CD4-positive, alpha-beta T cell treated with Interleukin-12 subunit alpha and Interleukin-12 subunit beta, for 1 hour (primary cell): ENCODE results near the gene FUT7.
"Not testable (repeated sequence)": the region's sequence is repeated elsewhere in the genome, so short reads cannot be mapped to it uniquely, and the experiment has no call there.

Source experiments
- DNase-seq: peaks from one replicate; pipeline ENCODE4 v3.0.0-alpha.2; 2020

The FUT7 gene

GRCh38 chr9:137049544-137050449, 17.9 kb upstream of the FUT7 start:
- DNase-seq, result peak; percentile 64

GRCh38 chr9:137048655-137049543, 17.0 kb upstream of the FUT7 start:
- DNase-seq, result no peak

GRCh38 chr9:137046088-137046787, 14.3 kb upstream of the FUT7 start, which contains the start of gene NPDC1:
TSS of gene NPDC1 (minus strand) at chr9:137046177. CDS start at chr9:137045989, 188 bp downstream.
- peak; percentile 86 for DNase-seq

GRCh38 chr9:137045294-137046087, 13.6 kb upstream of the FUT7 start:
- DNase-seq, result no peak

- no peak for DNase-seq
These were observed 12.8 kb upstream of the FUT7 start for GRCh38 chr9:137044502-137045177.

GRCh38 chr9:137044037-137044436, 12.1 kb upstream of the FUT7 start:
- no peak for DNase-seq

GRCh38 chr9:137042751-137043727, 11.2 kb upstream of the FUT7 start:
- no peak for DNase-seq

GRCh38 chr9:137041124-137041523, 9.2 kb upstream of the FUT7 start:
- DNase-seq, result no peak

- no peak for DNase-seq
These were observed 8.7 kb upstream of the FUT7 start for GRCh38 chr9:137040568-137040967.

- DNase-seq, result no peak
These were observed 7.9 kb upstream of the FUT7 start for GRCh38 chr9:137039611-137040366.

- DNase-seq, result no peak
These were observed 7.0 kb upstream of the FUT7 start for GRCh38 chr9:137038916-137039315.

- DNase-seq, result no peak
These were observed 5.6 kb upstream of the FUT7 start for GRCh38 chr9:137037483-137037882.

- no peak for DNase-seq
These were observed 5.1 kb upstream of the FUT7 start for GRCh38 chr9:137037035-137037434.

GRCh38 chr9:137035937-137036336, 4.0 kb upstream of the FUT7 start:
- no peak for DNase-seq

- no peak for DNase-seq
These were observed 3.6 kb upstream of the FUT7 start for GRCh38 chr9:137035507-137035834.

GRCh38 chr9:137034709-137035506, 3.0 kb upstream of the FUT7 start:
- peak; percentile 89 for DNase-seq

GRCh38 chr9:137034039-137034708, 2.3 kb upstream of the FUT7 start:
- DNase-seq, result no peak

- DNase-seq, result not testable (repeated sequence)
These were observed 1.6 kb upstream of the FUT7 start for GRCh38 chr9:137033481-137033880.
